ENCODE measurements around the gene ZNF451. TPM values are rescaled to one million over a fixed set of nuclear protein-coding genes. Genes with fewer than 3 reads are reported as not detected.

ZNF451 gene
- total RNA-seq, 1 experiment from 2014 or later = 68.7 TPM

- DNase-seq = no peak
- CTCF ChIA-PET = no interaction called here
- no peak overlapping the region for H3K4me3 Mint-ChIP-seq (ENCODE audit: low read depth, unreplicated experiment)
- H3K27ac Mint-ChIP-seq (ENCODE audit: unreplicated experiment) = no peak overlapping the region
- intact Hi-C loops (cut with micrococcal nuclease; ENCODE audit: unreplicated experiment) = no loop called here
- H3K9me3 Mint-ChIP-seq (ENCODE audit: low read depth, unreplicated experiment) = no peaks in the 10 kb centered on the region
- no peaks in the 10 kb centered on the region for H3K4me1 Mint-ChIP-seq (ENCODE audit: low read depth, unreplicated experiment)
- no TSS peak for BruUV-seq (replicated peaks)
- TF ChIP-seq, protein P1, sequence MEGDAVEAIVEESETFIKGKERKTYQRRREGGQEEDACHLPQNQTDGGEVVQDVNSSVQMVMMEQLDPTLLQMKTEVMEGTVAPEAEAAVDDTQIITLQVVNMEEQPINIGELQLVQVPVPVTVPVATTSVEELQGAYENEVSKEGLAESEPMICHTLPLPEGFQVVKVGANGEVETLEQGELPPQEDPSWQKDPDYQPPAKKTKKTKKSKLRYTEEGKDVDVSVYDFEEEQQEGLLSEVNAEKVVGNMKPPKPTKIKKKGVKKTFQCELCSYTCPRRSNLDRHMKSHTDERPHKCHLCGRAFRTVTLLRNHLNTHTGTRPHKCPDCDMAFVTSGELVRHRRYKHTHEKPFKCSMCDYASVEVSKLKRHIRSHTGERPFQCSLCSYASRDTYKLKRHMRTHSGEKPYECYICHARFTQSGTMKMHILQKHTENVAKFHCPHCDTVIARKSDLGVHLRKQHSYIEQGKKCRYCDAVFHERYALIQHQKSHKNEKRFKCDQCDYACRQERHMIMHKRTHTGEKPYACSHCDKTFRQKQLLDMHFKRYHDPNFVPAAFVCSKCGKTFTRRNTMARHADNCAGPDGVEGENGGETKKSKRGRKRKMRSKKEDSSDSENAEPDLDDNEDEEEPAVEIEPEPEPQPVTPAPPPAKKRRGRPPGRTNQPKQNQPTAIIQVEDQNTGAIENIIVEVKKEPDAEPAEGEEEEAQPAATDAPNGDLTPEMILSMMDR (IDR thresholded peaks at IDR 0.05; ENCODE audit: unreplicated experiment) = no peak
- no peaks in the 10 kb centered on the region for H3K27me3 Mint-ChIP-seq (ENCODE audit: unreplicated experiment)
- H3K36me3 Mint-ChIP-seq (ENCODE audit: insufficient read depth, unreplicated experiment) = no peaks in the 10 kb centered on the region
These were observed 53.7 kb downstream of the ZNF451 start for GRCh38 chr6:57143690-57144089.

DNA sequence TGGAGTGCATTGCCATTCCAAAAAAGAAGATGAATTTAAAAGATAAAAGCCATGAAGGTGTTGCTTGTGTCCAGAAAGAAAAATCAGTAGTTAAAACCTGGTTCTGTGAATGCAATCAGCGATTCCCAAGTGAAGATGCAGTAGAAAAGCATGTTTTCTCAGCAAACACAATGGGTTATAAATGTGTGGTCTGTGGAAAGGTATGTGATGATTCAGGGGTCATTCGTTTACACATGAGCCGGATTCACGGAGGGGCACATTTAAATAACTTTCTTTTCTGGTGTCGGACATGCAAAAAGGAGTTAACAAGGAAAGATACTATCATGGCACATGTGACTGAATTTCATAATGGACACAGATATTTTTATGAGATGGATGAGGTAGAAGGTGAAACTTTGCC lies 57.4 kb downstream of the ZNF451 start:
- CTCF ChIA-PET = no interaction called here
- no peak for DNase-seq

DNA sequence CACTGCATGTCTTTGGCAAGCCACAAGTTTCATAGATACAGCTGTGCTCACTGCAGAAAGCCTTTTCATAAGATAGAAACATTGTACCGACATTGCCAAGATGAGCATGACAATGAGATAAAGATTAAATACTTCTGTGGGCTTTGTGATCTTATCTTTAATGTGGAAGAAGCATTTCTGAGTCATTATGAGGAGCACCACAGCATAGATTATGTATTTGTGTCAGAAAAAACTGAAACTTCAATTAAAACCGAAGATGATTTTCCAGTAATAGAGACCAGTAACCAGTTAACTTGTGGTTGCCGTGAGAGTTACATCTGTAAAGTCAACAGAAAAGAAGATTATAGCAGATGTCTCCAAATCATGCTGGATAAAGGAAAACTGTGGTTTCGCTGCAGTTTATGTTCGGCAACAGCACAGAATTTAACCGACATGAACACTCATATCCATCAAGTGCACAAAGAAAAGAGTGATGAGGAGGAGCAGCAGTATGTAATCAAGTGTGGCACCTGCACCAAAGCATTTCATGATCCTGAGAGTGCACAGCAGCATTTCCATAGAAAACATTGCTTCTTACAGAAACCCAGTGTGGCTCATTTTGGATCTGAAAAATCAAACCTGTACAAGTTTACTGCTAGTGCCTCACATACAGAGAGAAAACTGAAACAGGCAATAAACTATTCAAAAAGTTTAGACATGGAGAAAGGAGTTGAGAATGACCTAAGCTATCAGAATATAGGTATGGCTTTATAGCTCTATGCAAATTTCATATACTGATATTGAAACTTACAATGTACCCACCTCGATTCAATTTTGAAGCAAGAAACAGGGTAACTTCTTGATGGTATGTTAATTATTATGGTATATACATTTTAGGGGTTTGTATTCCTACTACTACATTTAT lies 58.2 kb downstream of the ZNF451 start:
- Mint-ChIP-seq H3K36me3 (ENCODE audit: insufficient read depth, unreplicated experiment) (no peaks in the 10 kb centered on the region), H3K4me1 (ENCODE audit: low read depth, unreplicated experiment) (no peaks in the 10 kb centered on the region), H3K4me3 (ENCODE audit: low read depth, unreplicated experiment) (no peak overlapping the region), H3K27me3 (ENCODE audit: unreplicated experiment) (no peaks in the 10 kb centered on the region), H3K9me3 (ENCODE audit: low read depth, unreplicated experiment) (no peaks in the 10 kb centered on the region), H3K27ac (ENCODE audit: unreplicated experiment) (no peak overlapping the region)
- BruUV-seq (replicated peaks) = no TSS peak
- DNase-seq = no peak
- intact Hi-C loops (cut with micrococcal nuclease; ENCODE audit: unreplicated experiment) = no loop called here
- CTCF ChIA-PET = no interaction called here
- TF ChIP-seq, protein P1 (IDR thresholded peaks at IDR 0.05; ENCODE audit: unreplicated experiment) = no peak

More for the DNA sequence above, 57.4 kb downstream of the ZNF451 start:
- Mint-ChIP-seq H3K27me3 (ENCODE audit: unreplicated experiment) (no peaks in the 10 kb centered on the region), H3K9me3 (ENCODE audit: low read depth, unreplicated experiment) (no peaks in the 10 kb centered on the region), H3K4me3 (ENCODE audit: low read depth, unreplicated experiment) (no peak overlapping the region), H3K27ac (ENCODE audit: unreplicated experiment) (no peak overlapping the region), H3K36me3 (ENCODE audit: insufficient read depth, unreplicated experiment) (no peaks in the 10 kb centered on the region), H3K4me1 (ENCODE audit: low read depth, unreplicated experiment) (no peaks in the 10 kb centered on the region)
- TF ChIP-seq, protein P1 (IDR thresholded peaks at IDR 0.05; ENCODE audit: unreplicated experiment) = no peak
- TSS peak; percentile 26 for BruUV-seq (replicated peaks)
- intact Hi-C loops (cut with micrococcal nuclease; ENCODE audit: unreplicated experiment) = no loop called here

DNA sequence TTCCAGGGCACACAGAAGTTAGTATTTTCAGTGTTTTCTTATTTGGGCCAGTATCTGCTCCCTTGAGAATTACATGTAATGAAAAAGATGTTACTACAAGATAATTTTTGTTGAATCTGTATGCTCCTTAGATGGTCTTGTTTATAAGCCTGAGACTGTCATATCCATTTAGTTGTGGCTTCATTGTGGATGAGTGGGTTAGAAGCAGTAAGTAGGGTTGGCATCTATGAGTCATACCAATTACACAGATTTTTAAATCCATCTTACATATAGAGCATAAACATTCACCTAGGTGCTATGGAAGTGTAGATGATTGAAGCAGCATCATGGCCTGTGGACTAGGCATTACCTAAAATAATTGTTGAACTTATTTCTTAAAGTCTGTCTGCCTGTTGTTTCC lies 68.7 kb downstream of the ZNF451 start:
- DNase-seq = no peak
- Mint-ChIP-seq H3K4me1 (ENCODE audit: low read depth, unreplicated experiment) (no peaks in the 10 kb centered on the region), H3K27ac (ENCODE audit: unreplicated experiment) (no peak overlapping the region), H3K9me3 (ENCODE audit: low read depth, unreplicated experiment) (peaks cover 2% of the 10 kb centered on the region), H3K27me3 (ENCODE audit: unreplicated experiment) (no peaks in the 10 kb centered on the region), H3K36me3 (ENCODE audit: insufficient read depth, unreplicated experiment) (peaks cover 4% of the 10 kb centered on the region), H3K4me3 (ENCODE audit: low read depth, unreplicated experiment) (no peak overlapping the region)
- intact Hi-C loops (cut with micrococcal nuclease; ENCODE audit: unreplicated experiment) = no loop called here
- no TSS peak for BruUV-seq (replicated peaks)
- TF ChIP-seq, protein P1 (IDR thresholded peaks at IDR 0.05; ENCODE audit: unreplicated experiment) = no peak
- CTCF ChIA-PET = no interaction called here

Measured in Calu3 (cell line).